Measurements from ENCODE around the gene ARHGEF11.

GRCh38 chr1:156964441-156964840 lies 81.1 kb downstream of the ARHGEF11 start:
- TF ChIP-seq CTCF (IDR thresholded peaks at IDR 0.05; ENCODE audit: borderline replicate concordance, extremely low read depth, low read length, poor library complexity, severe bottlenecking) (no peak), EZH2 (IDR thresholded peaks at IDR 0.05; ENCODE audit: borderline replicate concordance, low read depth, low read length, severe bottlenecking) (no peak)

Measured in DND-41 (cell line).